Inflammatory macrophage treated with lipopolysaccharide for 4 hours (primary cell): Measurements from ENCODE around the gene HSPA6.
"Not testable (repeated sequence)": the region's sequence is repeated elsewhere in the genome, so short reads cannot be mapped to it uniquely, and the experiment has no call there.

ENCODE experiments used
- DNase-seq: peaks from one replicate; pipeline ENCODE4 v3.0.0-alpha.2; 2020

The HSPA6 gene

DNA sequence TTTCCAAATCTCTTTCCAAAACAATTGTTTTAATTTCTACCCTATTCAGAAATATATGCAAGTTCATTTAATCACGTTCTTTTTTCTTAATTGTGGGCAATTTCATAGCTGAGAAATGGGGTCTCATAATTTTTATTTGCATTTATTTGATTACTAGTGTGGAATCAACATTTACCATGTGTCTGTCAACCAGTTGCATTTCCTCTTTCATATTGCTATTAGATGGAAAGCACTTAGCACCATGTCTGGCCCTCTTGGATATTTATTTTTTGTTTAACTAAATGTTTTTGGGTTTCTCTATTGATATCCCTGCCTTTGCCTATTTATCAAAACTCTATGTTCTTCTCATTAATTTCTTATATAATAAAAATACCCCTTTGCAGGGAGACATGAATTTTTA is 39.2 kb downstream of the HSPA6 start:
- not testable (repeated sequence) for DNase-seq

GRCh38 chr1:161566602-161566960 is 42.2 kb downstream of the HSPA6 start:
- not testable (repeated sequence) for DNase-seq

DNA sequence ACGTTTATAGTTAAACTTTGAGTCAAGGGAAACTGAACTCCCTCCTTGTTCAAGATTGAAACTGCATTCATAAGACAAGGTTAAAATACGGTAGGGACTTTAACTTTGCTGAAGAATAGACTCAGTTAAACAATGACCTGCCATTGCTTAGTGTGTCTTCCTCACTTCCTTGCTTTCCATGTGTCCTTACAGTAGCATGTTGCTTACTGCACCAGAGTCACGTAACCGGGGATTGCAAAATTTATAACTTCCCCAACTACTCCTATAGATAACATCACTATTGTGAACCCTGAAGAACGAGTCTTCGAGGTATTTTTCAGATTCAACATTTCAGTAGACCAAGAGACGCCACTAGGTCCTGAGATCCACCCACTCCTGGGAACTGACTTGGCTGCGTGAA is 47.4 kb downstream of the HSPA6 start:
- DNase-seq = not testable (repeated sequence)
